ENCODE data around the gene PARD6B. TPM values are rescaled to one million over a fixed set of nuclear protein-coding genes. Genes with fewer than 3 reads are reported as not detected.

The PARD6B gene
- total and polyA plus RNA-seq, 2 of the 13 experiments (the other 11 are each of a cell fraction or from before 2014, with no cell fraction given): 6.9 to 22.2 TPM

DNA sequence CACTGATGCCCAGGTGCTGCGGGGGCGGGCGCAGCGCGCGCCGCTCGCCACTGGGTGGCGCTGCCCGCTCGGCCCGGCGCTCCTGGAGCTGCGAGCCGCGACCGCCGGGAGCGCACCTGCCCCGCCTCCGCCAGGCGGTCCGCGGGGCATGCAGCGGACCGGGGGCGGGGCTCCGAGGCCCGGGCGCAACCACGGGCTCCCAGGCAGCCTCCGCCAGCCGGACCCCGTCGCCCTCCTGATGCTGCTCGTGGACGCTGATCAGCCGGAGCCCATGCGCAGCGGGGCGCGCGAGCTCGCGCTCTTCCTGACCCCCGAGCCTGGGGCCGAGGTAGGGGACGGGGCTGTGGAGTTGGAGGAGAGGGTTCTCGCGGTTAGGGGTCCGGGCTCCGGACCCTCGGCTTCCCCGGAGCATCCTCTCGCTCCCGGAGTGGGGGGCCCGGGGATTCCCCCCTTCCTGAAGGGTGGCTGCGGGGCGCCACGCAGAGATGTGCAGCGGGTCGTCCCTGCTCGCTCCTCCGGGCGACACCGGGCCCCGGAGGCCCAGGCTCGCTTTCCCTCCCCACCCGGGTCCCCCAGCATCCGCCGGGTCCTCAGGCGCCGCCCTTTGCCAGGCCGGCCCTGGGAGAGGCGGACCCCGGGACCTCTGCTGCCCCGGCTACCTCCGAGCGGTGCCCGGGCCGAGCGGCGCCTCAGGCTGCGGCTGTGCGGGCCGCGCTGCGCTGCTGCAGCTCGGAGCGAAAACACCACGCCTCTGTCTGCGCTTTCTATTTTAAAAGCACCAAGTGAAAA, 63.7 kb downstream of the PARD6B start, which contains the start of gene BCAS4 (continued):
- TF ChIP-seq NONO (IDR thresholded peaks at IDR 0.05) (no peak), NONO (CRISPR knock-in tag; conservative IDR thresholded peaks at IDR 0.05) (peak; percentile 55; the same call in 1 of the 2 replicates), ZNF605 (CRISPR knock-in tag; IDR thresholded peaks at IDR 0.05) (0 out of 2 replicates have a peak, but pooled peaks have one; percentile 54), PAX8 (CRISPR knock-in tag; IDR thresholded peaks at IDR 0.05; ENCODE audit: borderline replicate concordance) (0 out of 2 replicates have a peak, but pooled peaks have one; percentile 32), ZNF703 (CRISPR knock-in tag; IDR thresholded peaks at IDR 0.05; ENCODE audit: borderline replicate concordance) (peak; percentile 75; the same call in 1 of the 2 replicates), ZNF430 (CRISPR knock-in tag; IDR thresholded peaks at IDR 0.05) (peak; percentile 80; the same call in 1 of the 2 replicates), ZNF567 (CRISPR knock-in tag; IDR thresholded peaks at IDR 0.05; ENCODE audit: borderline replicate concordance) (0 out of 2 replicates have a peak, but pooled peaks have one; percentile 12), CBX5 (CRISPR knock-in tag; IDR thresholded peaks at IDR 0.05; ENCODE audit: borderline replicate concordance) (peak; percentile 40; the same call in 1 of the 2 replicates), EED (CRISPR knock-in tag; IDR thresholded peaks at IDR 0.05) (peak; percentile 51; the same call in 1 of the 2 replicates), MAZ (IDR thresholded peaks at IDR 0.05; ENCODE audit: borderline replicate concordance, low read depth, low read length) (peak; percentile 75; the same call in 1 of the 2 replicates), MAZ (CRISPR knock-in tag; IDR thresholded peaks at IDR 0.05; ENCODE audit: low read depth) (peak; percentile 83), GATA4 (IDR thresholded peaks at IDR 0.05; ENCODE audit: borderline replicate concordance, low read depth) (0 out of 2 replicates have a peak, but pooled peaks have one; percentile 4), SP4 (CRISPR knock-in tag; IDR thresholded peaks at IDR 0.05) (peak; percentile 80)
- TF ChIP-seq, protein P1, sequence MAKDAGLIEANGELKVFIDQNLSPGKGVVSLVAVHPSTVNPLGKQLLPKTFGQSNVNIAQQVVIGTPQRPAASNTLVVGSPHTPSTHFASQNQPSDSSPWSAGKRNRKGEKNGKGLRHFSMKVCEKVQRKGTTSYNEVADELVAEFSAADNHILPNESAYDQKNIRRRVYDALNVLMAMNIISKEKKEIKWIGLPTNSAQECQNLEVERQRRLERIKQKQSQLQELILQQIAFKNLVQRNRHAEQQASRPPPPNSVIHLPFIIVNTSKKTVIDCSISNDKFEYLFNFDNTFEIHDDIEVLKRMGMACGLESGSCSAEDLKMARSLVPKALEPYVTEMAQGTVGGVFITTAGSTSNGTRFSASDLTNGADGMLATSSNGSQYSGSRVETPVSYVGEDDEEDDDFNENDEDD (CRISPR knock-in tag; IDR thresholded peaks at IDR 0.05; ENCODE audit: borderline replicate concordance): peak; percentile 79; the same call in 1 of the 2 replicates
- TF ChIP-seq, protein P2, sequence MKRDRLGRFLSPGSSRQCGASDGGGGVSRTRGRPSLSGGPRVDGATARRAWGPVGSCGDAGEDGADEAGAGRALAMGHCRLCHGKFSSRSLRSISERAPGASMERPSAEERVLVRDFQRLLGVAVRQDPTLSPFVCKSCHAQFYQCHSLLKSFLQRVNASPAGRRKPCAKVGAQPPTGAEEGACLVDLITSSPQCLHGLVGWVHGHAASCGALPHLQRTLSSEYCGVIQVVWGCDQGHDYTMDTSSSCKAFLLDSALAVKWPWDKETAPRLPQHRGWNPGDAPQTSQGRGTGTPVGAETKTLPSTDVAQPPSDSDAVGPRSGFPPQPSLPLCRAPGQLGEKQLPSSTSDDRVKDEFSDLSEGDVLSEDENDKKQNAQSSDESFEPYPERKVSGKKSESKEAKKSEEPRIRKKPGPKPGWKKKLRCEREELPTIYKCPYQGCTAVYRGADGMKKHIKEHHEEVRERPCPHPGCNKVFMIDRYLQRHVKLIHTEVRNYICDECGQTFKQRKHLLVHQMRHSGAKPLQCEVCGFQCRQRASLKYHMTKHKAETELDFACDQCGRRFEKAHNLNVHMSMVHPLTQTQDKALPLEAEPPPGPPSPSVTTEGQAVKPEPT (CRISPR knock-in tag; IDR thresholded peaks at IDR 0.05; ENCODE audit: low read depth): peak; percentile 82; the same call in 1 of the 2 replicates
- TF ChIP-seq, protein P3, sequence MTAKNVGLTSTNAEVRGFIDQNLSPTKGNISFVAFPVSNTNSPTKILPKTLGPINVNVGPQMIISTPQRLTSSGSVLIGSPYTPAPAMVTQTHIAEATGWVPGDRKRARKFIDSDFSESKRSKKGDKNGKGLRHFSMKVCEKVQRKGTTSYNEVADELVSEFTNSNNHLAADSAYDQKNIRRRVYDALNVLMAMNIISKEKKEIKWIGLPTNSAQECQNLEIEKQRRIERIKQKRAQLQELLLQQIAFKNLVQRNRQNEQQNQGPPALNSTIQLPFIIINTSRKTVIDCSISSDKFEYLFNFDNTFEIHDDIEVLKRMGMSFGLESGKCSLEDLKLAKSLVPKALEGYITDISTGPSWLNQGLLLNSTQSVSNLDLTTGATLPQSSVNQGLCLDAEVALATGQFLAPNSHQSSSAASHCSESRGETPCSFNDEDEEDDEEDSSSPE (CRISPR knock-in tag; IDR thresholded peaks at IDR 0.05): peak; percentile 41
- TF ChIP-seq, protein P4, sequence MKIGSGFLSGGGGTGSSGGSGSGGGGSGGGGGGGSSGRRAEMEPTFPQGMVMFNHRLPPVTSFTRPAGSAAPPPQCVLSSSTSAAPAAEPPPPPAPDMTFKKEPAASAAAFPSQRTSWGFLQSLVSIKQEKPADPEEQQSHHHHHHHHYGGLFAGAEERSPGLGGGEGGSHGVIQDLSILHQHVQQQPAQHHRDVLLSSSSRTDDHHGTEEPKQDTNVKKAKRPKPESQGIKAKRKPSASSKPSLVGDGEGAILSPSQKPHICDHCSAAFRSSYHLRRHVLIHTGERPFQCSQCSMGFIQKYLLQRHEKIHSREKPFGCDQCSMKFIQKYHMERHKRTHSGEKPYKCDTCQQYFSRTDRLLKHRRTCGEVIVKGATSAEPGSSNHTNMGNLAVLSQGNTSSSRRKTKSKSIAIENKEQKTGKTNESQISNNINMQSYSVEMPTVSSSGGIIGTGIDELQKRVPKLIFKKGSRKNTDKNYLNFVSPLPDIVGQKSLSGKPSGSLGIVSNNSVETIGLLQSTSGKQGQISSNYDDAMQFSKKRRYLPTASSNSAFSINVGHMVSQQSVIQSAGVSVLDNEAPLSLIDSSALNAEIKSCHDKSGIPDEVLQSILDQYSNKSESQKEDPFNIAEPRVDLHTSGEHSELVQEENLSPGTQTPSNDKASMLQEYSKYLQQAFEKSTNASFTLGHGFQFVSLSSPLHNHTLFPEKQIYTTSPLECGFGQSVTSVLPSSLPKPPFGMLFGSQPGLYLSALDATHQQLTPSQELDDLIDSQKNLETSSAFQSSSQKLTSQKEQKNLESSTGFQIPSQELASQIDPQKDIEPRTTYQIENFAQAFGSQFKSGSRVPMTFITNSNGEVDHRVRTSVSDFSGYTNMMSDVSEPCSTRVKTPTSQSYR (CRISPR knock-in tag; IDR thresholded peaks at IDR 0.05; ENCODE audit: borderline replicate concordance): peak; percentile 35; the same call in 1 of the 2 replicates
- TF ChIP-seq, protein P5, sequence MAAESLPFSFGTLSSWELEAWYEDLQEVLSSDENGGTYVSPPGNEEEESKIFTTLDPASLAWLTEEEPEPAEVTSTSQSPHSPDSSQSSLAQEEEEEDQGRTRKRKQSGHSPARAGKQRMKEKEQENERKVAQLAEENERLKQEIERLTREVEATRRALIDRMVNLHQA (CRISPR knock-in tag; IDR thresholded peaks at IDR 0.05): no peak
- TF ChIP-seq, protein P6, sequence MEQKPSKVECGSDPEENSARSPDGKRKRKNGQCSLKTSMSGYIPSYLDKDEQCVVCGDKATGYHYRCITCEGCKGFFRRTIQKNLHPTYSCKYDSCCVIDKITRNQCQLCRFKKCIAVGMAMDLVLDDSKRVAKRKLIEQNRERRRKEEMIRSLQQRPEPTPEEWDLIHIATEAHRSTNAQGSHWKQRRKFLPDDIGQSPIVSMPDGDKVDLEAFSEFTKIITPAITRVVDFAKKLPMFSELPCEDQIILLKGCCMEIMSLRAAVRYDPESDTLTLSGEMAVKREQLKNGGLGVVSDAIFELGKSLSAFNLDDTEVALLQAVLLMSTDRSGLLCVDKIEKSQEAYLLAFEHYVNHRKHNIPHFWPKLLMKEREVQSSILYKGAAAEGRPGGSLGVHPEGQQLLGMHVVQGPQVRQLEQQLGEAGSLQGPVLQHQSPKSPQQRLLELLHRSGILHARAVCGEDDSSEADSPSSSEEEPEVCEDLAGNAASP (CRISPR knock-in tag; IDR thresholded peaks at IDR 0.05; ENCODE audit: borderline replicate concordance): no peak; the same call in 1 of the 2 replicates

Measured in HepG2 (cell line).